Activated CD8-positive, alpha-beta memory T cell treated with anti-CD3 and anti-CD28 coated beads for 36 hours (primary cell): Measurements from ENCODE around the gene OR2T29. TPM values are rescaled to one million over a fixed set of nuclear protein-coding genes. Genes with fewer than 3 reads are reported as not detected.
"Not testable (repeated sequence)": the region's sequence is repeated elsewhere in the genome, so short reads cannot be mapped to it uniquely, and the experiment has no call there.

Experiments
- CTCF ChIA-PET: fragments of 350-600 bp; sonication (Branson Sonifier 250); formaldehyde crosslinking; loops from one replicate; lab custom pipeline; 2021; ENCODE audit warnings: antibody characterized with exemption; lab: Charles Lee
- POLR2A ChIA-PET: fragments of 350-600 bp; sonication (Branson Sonifier 250); formaldehyde crosslinking; loops from one replicate; lab custom pipeline; 2021; ENCODE audit warnings: antibody characterized with exemption; lab: Charles Lee
- total RNA-seq, 2 experiments: library from RNA; stranded (reverse); gene quantifications; one replicate each; pipeline ENCODE4 v1.2.3, GENCODE V29; 2021

The OR2T29 gene, protein sequence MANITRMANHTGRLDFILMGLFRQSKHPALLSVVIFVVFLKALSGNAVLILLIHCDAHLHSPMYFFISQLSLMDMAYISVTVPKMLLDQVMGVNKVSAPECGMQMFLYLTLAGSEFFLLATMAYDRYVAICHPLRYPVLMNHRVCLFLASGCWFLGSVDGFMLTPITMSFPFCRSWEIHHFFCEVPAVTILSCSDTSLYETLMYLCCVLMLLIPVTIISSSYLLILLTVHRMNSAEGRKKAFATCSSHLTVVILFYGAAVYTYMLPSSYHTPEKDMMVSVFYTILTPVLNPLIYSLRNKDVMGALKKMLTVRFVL
- not detected for total RNA-seq

DNA sequence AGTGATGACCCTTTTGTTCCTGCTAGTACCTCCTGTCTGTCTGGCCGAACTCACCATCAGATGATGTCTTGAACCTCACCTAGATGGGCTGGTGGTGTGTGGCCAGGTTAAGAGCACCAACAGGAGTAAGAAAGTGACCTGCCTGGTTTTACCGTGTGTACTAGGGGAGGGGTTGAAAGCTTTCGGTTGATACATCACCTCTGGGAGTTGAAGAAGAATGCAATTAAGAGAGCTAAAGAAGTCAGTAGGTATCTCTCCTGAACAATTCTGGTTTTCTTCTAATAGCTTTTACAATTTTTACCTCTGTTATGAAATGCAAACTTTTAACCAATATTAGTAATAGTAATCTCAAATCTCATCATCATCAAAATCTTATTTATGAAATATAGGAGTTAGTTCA is at the start of gene OR2T29:
Gene OR2T29 (minus strand): TSS at position 101 of the 400 bp plus-strand sequence. CDS start 3,281 bp downstream, outside the sequence.
- CTCF ChIA-PET, result not testable (repeated sequence)

DNA sequence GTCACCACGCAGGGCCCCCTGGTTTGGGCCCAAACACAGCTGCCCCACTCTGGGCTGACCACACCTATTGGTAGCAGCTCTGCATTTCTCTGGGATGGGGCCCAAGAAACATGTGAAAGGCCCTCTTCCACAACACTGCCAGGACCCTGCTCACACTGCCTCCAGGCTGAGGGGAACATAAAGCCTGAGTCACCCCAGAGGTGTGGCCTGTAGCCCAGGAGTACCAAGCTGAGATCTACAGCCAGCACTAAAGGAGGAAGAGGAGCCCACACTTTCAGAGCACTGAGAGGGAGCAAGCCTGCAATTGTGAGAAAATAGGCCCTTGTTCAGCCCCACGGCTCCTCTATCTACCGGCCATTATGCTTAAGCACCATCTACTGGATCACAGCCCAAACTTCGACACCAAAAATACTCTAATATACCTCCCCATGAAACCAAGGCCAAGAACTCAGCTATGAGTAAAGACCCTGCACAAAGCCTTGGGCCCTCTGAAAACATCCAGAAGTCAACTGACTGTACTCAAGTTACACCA is 49.4 kb upstream of the OR2T29 start:
- CTCF ChIA-PET, result no interaction called here
- POLR2A ChIA-PET, result no interaction called here

More for the DNA sequence above, at the start of gene OR2T29:
- POLR2A ChIA-PET, result not testable (repeated sequence)

DNA sequence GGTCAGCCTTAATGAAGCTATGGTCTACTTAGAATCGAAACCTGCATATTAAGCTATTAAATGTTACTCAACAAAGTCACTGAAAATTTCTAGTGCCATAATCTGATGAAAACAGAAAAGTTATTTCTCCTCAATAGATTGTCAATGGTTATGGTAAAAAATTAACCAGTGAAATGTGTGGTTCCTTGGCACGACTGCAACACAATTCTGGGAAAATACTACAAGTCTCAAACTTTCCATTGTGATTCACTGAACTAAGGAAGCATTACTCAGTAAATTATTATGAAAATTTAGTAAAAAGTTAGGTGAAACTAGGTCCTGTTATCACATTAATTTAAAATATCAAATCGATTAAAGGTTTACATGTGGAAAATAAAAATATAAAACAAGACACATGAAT is 47.7 kb upstream of the OR2T29 start:
- CTCF ChIA-PET, result no interaction called here

DNA sequence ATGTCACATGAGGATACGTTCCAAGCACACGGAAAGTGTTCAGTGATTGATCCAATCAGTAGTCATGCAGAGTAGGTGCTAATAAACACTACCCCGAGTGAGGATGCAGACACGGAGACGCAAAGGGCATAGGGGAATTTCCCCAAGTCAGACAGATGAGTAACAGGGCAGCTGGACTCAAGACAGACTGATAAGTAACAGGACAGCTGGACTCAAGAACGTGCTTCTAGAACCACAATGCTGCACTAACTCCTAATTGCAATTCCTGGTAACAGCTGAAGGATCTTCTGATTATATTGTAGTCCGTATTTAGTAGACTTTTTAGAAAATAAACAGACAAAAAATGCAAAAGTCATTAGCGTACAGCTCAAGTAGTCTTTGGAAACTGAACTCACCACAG is 36.8 kb upstream of the OR2T29 start:
- ChIA-PET CTCF (no interaction called here), POLR2A (no interaction called here)

More for the DNA sequence above, 47.7 kb upstream of the OR2T29 start:
- POLR2A ChIA-PET, result no interaction called here

DNA sequence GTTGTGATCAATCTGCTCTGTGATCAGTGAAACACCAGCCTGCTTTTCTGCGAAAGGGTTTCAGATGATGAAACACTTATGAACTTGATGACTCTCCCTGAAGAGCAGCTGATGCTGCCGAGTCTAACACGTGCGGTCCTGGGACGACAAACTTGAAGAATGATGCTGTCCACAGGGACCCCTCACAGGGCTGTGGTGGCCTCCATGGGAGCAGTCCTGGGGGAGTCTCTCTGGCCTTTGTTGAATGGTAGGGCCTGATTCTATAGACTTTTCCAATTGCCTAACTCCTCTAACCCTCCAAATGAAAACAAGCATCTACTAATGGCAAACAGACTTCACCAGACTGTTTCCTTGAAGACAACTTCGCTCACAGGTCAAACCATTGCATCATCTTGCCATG is 35.0 kb upstream of the OR2T29 start, which contains the start of gene OR2T10:
Gene OR2T10 (minus strand): TSS at position 112 of the 400 bp plus-strand sequence. CDS start 3,932 bp downstream, outside the sequence.
- POLR2A ChIA-PET, result no interaction called here
- CTCF ChIA-PET, result no interaction called here

DNA sequence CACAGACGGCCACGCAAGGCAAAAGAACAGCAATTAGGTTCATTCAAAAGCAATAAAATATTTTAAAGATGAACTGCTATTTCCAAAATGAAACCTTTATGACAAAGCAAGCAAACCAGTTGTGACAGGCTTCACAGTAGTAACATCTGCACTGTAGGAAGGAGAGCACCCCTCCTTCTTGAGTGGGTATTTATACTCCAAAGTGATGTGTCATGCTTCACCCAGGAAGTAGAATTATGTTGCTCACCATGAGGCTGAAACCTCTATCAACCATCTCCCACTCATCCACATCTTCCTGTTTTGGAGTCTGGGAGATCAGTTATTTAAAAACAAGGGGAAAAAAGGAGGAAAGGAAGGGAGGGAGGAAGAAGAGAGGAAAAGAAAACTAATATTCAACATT is 34.0 kb upstream of the OR2T29 start:
- CTCF ChIA-PET, result no interaction called here
- POLR2A ChIA-PET, result no interaction called here

DNA sequence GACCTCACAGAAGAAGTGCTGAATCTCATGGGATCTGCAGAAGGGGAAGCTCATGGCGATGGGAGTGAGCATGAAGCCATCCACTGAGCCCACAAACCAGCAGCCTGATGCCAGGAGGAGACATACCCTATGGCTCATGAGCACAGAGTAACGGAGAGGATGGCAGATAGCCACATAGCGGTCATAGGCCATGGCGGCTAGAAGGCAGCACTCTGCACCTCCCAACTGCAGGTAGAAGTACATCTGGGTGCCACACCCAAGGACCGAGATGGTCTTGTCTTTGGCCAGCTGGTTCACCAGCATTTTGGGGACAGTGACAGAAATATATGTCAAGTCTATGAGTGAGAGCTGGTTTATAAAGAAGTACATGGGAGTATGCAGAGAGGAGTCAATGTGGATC is 30.7 kb upstream of the OR2T29 start:
- POLR2A ChIA-PET, result no interaction called here
- CTCF ChIA-PET, result no interaction called here

DNA sequence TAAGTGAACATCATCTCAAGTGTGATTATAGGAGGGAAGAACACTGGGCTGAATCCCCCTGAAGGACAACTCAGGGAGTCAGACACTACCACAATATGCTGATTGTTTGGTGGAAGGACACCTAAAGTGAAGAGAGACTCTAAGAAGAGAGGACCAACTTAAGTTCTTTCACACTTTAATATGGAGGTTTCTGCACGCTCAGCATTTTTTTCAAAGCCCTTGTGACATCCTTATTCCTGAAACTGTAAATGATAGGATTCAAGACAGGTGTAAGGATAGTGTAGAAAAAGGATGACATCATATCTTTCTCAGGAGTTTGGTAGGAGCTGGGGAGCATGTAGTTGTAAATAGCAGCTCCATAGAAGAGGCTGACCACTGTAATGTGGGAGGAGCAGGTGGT is 30.1 kb upstream of the OR2T29 start:
- POLR2A ChIA-PET, result no interaction called here
- CTCF ChIA-PET, result no interaction called here

DNA sequence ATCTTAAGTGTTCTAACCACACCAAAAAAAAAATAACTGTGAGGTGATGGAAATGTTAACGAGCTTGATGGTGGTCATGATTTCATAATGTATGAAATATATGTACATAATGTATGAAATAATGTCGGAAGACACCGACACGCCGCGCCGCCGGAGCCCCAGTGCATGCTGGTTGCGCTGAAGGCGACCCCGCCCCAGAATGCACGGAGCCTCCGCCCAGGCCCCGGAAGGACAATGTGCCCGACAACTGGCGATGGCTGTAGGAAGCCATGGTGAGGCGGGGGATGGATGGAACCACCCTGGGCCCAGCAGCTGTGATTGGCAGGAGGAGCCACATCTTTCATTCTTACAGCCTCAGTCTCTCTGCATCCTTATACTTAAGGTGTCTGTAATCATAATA is 27.5 kb upstream of the OR2T29 start:
- ChIA-PET POLR2A (no interaction called here), CTCF (no interaction called here)

DNA sequence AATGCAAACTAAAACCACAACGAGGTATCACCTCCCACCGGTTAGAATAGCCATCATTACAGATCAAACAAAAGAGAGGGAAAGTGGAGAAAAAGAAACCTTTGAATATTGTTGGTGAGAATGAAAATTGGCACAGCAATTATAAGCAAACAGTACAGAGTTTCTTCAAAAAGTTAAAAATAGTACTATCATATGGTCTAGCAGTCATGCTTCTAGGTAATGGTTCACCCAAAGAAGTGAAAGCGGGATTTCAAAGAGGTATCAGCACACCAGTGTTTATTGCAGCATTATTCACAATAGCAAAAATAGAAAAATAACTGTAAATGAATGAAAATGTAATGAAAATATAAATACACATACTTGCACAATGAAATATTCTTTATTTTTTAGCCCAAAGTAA is 26.8 kb upstream of the OR2T29 start:
- ChIA-PET POLR2A (no interaction called here), CTCF (no interaction called here)

DNA sequence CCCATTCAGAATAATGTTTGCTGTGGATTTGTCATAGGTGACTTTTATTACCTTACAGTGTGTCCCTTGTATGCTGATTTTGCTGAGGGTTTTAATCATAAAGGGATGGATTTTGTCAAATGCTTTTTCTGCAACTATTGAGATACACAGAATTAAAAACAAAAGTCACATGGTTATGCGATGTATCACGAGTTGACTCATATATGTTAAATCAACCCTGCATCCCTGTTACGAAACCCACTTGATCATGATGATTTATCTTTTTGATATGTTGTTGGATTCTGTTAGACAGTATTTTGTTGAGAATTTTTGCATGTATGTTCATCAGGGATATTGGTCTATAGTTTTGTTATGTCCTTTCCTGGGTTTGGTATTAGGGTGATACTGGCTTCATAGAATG is 22.7 kb upstream of the OR2T29 start:
- ChIA-PET POLR2A (no interaction called here), CTCF (no interaction called here)

DNA sequence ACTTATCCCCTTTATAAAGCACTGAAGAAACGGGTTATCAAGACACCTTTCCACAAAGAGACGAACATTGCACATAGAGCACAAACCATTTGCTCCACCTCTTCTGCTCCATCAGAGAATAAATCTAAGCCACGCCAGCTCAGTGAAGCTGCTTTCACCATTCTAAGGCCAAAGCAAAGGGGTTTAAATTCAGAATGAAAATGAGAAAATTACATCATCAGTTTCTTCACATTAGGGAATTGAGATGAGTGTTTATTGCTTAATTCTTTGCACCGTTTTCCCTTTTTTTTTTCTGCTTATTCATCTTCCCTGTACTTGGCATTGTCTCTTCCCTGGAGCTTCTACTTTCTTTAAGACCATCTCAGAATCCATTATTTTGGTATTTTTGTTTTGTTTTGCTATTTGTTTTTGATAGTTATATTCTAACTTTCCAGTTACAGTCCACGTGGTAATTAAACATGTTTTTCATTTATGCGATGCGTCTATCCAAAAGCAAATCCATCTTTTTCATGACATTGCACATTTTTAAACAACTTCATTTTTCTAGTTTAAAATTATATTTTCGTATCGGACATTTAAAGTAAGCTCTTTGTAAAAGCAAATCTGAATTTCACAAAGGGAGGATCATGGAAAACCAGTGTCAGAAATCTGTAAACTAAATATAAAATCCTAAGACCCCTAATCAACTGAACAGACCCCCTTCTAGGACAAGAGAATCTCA is 13.8 kb upstream of the OR2T29 start:
- POLR2A ChIA-PET, result interaction anchor here (0.7 kb wide), 1 partner anchor 377 kb away, joined by 3 read pairs; no protein-coding TSS in a partner anchor
- CTCF ChIA-PET, result no interaction called here

DNA sequence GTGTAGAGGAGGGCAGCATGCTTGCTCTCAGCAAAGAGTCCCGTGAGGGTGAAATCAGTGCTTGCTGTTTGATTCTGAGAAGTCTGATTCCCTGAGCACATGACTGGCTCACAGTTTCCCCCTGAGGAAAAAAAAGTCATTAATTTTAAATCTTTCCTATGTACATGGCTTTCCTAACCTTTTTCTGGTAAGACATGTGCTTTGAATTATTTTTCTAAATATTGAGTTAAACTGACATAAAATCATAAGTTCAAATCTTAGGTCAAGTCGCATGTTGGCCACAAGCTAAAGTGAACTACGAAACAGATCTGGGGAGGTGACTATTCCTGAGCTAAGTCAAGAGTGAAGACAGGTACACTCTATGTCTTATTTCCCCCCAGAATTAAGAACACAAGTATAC is 12.1 kb upstream of the OR2T29 start, which contains the start of gene OR2T34:
Gene OR2T34 (minus strand): TSS at position 101 of the 400 bp plus-strand sequence. CDS start 0 bp downstream, at position 101.
- POLR2A ChIA-PET, CTCF ChIA-PET: not testable (repeated sequence)

DNA sequence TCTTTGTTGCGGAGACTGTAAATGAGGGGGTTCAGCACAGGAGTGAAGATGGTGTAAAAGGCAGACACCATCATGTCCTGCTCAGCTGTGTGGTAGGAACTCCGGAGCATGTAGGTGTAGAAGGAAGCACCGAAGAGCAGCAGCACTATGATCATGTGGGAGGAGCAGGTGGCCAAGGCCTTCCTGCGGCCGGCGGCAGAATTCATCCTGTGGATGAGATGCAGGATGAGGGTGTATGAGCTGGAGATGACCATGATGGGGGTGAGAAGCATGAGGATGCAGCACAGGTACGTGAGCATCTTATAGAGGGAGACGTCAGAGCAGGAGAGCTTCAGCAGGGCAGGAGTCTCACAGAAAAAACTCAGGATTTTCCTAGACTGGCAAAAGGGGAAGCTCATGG is 11.3 kb upstream of the OR2T29 start:
- CTCF ChIA-PET, result not testable (repeated sequence)

DNA sequence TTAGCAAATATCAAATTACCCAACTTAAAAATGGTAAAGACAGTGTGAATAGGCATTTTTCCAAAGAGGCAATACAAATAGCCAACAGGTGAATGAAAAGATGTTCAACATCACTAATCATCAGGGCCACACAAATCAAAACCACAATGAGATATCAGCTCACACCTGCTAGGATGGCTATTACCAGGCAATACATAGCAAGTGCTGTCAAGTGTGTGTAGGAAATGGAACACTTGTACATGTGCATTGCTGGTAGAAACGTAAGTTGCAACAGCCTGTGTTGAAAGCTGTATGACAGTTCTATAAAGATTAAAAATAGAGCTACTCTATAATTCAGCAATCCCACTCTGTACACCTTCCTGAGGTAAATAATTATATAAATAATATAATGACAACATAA is 9.5 kb upstream of the OR2T29 start:
- CTCF ChIA-PET, POLR2A ChIA-PET: not testable (repeated sequence)

More for the DNA sequence above, 11.3 kb upstream of the OR2T29 start:
- POLR2A ChIA-PET, result not testable (repeated sequence)

DNA sequence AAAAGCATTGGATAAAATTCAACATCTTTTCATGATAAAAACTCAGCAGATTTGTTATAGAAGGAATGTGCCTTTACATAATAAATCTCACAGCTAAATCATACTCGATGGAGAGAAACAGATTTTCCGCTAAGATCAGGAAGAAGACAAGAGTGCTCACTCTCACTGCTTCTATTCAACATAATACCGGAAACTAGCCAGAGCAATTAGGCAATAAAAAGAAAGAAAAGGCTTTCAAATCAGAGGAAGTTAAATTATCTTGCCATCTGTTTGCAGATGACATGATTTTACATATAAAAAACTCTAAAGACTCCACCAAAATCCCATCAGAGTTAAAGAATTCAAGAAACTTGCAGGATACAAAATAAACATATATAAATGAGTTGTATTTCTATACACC is 8.2 kb upstream of the OR2T29 start:
- POLR2A ChIA-PET, CTCF ChIA-PET: not testable (repeated sequence)

DNA sequence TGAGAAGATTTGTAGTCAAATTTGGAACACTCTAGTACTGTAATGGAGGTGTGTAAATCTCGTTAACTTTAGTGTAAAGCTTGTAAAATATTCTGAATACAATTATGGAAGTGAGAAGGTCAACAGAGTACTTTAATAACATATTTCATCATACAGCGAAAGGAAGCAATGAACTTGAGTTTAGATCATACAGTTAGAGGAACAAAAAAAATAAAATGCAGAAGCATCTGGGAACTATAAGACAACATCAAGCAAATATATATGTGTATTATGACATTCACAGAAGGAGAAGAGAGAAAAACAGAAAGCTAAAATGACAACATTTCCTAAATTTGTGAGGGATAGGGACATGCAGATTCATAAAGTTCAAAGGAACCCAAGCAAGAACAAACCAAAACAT is 6.5 kb upstream of the OR2T29 start:
- POLR2A ChIA-PET, CTCF ChIA-PET: not testable (repeated sequence)

DNA sequence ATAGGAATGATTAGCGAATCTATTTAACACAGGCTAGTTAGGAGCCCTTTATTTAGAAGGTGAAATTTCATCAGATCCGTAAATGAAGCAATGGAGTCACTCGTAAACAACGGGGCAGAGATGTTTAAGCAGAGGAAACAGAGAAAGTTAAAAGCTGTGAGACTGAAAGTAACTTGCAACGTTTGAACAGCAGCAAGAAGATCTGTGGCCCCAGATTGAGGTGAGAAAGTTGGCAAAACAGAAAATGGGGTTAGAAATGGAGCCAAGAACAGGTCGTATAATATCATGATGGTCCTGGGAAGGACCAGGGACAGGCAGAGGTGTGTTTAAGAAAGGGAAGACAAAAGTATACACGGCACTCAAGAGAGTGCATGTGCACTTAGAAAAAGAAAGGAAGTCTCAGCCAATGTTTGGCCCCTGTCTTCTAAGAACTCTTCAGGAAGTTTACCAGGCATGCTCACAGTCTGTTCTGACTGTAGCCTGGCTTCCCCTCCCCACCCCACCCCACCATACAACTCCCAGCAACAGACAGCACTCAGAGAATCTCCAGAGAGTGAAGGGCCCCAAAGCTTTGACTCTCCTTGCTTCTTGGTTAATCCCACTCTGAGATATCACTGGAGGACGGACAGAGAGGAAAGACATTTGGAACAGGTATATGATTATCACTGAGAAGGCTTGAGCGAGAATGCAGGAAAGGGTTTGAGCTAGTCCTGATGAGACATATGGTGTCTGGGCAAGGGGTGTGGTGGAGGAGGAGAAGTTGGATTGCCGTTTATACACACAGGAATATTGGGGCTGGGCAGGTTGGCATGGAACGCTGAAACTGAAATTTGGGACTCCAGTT is 3.2 kb upstream of the OR2T29 start:
- CTCF ChIA-PET, POLR2A ChIA-PET: not testable (repeated sequence)

DNA sequence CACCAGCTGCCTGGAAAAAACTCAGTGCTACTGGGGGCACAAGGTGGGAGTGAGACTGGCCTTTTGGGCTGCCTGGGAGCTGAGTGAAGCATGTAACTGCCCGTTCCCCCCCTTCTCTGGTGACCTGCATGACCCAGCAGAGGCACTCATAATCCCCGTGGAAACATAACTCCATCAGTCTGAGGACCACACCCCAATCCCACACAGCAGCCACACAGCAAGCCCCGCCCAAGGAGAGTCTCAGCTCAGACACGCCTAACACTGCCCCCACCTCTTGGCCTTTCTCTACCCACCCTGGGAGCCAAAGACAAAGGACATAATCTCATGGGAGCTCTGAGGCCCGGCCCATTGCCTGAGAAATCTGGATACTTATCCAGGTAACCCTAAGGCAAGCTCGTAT is 11.5 kb downstream of the OR2T29 start:
- POLR2A ChIA-PET, result not testable (repeated sequence)

DNA sequence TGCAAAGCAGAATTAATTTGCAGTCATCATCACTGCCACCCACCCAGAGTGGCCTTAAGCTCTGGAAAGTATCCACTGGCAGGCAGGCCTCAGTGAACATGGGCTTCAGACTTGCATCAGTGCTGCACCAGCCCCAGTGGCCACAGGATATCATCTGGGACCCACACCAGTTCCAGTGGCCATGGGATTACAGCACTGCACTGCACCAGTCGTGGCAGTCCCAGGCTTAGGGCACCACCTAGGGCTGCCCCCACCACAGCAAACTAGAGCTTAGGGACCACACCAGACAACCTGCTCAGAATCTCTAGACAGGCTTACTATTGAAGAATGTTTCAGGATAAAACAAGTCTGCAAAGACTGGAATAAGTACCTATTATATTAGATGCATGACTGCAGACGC is 15.2 kb downstream of the OR2T29 start:
- CTCF ChIA-PET, POLR2A ChIA-PET: not testable (repeated sequence)

More for the DNA sequence above, 11.5 kb downstream of the OR2T29 start:
- CTCF ChIA-PET, result not testable (repeated sequence)
